GM19035 (cell line): Measurements from ENCODE around the gene PYCR2.
"Not testable (repeated sequence)": the region's sequence is repeated elsewhere in the genome, so short reads cannot be mapped to it uniquely, and the experiment has no call there.

ENCODE experiments used
- ATAC-seq: cut with Tn5 transposase; IDR thresholded peaks from one replicate; pipeline ENCODE4 v1.9.1; 2021; ENCODE audit not compliant: unreplicated experiment

Gene PYCR2

GRCh38 chr1:225892307-225892706, 31.7 kb downstream of the PYCR2 start:
- no peak for ATAC-seq

DNA sequence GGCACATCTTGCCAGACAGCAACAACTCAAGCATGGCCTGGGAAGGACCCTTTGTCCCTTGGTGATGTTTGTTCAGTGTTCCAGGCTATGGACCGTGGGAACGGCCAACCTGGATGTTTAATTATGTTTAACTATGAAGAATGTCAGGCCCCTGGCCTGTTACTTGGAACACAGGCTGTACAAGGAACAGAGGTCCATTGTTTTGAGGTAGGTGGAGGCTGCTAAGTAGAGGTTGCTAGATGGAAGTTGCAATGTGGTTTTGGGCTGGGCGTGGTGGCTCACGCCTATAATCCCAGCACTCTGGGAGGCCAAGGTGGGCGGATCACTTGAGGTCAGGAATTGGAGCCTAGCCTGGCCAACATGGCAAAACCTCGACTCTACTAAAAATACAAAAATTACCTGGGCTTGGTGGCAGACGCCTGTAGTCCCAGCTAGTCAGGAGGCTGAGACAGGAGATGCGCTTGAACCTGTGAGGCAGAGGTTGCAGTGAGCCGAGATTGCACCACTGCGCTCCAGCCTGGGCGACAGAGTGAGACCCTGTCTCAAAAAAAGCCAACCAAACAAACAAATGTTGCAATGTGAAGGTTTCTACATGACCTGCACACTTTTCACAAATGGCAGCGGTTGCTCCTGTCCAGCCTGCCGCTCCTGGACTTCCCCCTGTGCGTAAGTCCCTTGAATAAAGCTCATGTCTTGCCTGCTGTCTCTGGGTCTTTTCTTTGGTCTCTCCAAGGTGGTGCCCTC, 32.6 kb downstream of the PYCR2 start:
- ATAC-seq = no peak

DNA sequence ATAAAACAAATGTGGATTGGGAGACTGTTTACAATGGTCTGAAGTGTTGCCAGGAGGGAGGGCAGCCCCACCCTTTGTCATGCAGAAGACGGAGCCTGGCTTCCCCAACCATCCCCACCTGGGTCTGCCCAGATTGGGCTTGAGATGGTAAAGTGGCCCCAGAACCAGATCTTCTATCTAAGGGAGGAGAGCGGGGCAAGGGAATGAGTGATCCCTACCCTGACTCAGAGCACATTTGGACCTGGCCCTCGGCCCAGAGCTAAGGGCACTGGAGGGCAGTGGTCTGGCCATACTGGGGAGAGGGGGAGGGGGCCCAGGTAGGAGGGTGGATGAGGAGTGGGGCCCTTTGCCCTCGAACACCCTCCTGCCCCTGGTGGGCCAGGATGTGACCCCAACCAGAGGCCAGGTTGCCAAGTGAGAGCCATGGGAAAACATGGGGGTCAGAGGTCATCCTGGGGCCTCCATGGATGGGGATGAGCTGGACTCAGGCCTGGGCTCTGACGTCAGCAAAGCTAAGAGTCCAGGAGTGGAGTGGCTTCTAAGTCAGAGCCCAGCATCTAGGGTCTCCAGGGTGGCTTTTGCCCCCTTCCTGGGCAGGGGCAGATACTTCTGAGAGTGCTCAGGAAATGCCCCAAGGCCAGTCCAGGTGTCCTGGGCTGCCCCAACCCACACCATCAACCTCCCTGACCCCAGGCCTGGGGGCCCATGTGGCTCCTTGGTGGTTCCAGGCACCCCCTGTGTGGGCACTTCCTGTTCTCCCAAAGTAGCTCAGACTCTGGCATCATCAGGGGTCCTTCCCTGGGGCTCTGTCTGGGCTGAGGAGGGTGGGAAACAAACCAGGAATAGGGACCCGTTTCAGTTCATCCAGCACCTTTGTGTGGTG, 33.5 kb downstream of the PYCR2 start:
- no peak for ATAC-seq

DNA sequence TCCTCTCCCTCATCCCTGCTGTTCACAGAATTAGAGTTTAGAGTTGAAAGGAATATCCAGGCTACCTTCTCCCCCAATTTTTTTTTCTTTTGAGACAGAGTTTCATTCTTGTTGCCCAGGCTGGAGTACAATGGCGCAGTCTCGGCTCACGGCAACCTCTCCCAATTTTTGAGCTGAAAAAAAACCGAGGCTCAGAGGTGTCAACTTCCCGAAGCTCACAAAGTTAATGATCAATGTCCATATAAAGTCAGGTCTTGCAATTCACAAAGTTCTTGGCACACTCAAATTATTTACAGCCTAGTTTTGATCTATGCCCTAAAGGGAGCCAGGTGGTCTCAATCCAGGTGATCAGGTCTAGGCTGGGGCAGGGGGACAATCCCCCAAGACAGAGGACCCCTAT, 34.3 kb downstream of the PYCR2 start:
- no peak for ATAC-seq

DNA sequence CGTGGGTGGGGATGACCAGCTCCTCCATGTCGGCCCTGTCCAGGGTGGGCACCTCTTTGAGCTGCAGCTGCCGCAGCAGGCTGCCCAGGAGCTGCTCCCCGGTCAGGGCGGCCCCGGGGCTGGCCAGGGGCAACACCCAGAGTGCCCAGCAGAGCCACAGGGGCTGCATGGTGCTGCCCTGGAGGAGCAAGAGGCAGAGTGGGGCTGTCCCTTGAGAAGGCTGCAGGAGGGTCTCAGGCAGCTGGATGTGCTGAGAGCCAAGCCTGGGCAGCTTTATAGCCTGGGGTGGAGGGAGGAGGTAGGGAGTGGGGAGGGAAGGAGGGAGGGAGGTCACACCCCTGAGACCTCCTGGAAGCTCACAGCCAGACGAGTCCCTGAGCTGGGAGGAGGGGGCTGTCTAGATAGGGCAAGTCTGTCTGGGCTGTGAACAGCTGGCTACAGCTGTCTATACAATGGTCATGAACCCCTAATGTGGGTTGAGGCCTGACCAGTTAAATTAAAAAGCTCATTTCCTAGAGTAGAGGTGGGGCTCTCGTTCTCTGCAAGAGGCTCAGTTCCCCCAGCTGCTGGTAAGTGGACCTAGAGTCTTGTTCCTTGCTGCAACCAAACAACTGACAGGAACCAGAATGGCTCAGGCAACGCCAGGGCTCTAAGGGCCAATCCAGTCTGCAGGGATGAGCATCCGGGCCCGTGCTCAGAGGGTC, 35.0 kb downstream of the PYCR2 start, which contains the start of gene LEFTY1:
LEFTY1 (minus strand) TSS at position 249 of the 704 bp plus-strand sequence; CDS start at position 169, 80 bp downstream.
- ATAC-seq = no peak

DNA sequence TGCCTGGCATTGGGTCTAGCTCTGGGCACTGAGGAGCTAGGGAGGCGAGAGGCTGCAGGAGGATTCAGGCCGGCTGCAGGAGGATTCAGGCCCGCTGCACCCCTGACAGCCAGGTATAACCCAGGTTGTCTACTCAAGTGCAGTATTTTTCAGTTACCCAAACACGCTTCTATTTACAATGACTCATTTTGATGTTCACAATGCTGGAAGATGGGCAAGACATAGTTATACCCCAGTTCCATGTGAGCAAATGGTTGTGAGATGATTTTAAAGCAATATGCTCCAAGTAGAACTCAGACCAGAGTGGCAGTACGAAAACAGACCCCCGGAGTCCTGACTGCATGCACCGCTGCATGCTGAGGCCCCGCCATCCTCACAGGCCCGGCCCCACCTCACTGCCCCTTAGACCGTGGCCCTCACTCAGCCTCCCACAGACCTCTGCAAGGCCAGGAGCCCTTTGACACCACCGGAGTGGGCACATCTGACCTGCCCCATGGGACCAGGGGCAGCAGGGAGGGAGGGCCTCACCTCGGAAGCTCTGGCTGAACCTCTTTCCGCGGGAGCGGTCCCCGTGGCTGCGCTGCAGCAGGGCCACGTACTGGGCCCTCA, 35.7 kb downstream of the PYCR2 start:
- ATAC-seq = no peak

GRCh38 chr1:225887554-225888288, 36.3 kb downstream of the PYCR2 start:
- ATAC-seq = not testable (repeated sequence)

GRCh38 chr1:225887030-225887314, 37.1 kb downstream of the PYCR2 start:
- no peak for ATAC-seq

GRCh38 chr1:225886159-225887029, 37.7 kb downstream of the PYCR2 start:
- ATAC-seq = no peak

- ATAC-seq = no peak
These were observed 38.7 kb downstream of the PYCR2 start for GRCh38 chr1:225885336-225885735.

DNA sequence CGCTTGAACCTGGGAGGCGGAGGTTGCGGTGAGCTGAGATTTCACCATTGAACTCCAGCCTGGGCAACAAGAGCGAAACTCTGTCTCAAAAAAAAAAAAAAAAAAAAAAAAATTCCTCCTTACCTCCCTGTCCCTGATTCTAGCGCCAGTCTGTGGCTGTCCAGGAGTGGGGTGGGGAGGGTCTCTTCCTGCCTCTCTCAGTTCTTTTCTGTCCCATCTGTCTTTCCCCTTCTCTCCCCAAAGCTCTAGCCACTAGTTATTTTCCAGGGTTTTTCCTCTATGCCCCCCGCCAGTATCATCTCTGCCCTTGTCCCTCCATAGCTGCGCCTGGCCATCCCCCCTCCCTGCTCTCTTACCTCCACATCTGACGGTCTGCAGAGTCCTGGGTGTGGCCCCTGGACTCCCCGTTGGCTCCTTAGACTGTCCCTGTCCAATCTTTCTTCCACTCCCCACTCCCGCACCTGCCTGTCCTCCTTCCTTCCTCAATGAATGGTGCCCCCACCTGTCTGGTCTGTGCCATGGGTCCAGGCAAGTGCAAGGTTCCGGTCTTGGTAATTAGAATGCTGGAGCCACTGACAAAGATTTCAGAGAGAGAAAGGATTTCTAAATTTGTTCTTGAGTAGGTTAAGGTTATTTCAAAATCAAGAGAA, 40.3 kb downstream of the PYCR2 start:
- no peak for ATAC-seq

GRCh38 chr1:225882694-225883615, 41.1 kb downstream of the PYCR2 start:
- peak; percentile 48 for ATAC-seq

DNA sequence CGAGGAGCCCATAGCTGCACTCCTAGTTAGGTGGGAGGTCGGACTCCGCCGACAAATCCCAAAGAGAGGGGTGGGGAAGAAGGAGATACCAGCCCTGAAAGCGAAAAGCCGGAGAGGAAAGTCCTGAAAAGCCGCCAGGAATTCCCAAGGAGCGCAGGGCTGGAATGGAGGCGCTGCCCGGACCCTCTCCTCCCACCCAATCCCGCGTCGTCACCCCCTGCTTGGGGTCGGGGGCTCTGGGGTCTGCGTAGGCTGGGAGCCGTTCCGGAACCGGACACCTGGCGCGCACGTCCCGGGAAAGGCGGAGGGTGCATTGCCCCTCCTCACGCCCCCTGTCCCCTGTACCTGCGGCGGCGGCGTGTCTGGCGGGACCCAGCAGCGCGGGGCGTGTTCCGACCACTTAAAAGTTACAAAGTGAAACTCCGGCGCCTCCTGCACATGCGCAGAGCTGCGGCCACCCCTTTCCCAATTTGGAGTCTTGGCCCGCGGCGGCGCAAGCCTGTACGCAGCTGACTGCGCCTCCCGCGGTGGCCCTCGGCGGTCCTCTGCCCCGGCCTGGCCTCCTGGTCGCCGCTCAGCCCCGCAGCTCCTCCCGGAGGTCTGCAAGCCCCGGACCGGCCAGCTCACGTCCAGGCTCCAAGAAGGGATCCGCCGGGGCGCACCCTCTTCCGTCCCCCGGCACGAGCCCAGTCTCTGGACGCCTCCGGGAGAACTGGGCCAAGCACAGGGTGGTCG, 41.9 kb downstream of the PYCR2 start, which contains the start of gene TMEM63A:
TMEM63A (minus strand) TSS at position 422 of the 735 bp plus-strand sequence. CDS start 4,800 bp downstream, outside the sequence.
- ATAC-seq = peak; percentile 81

DNA sequence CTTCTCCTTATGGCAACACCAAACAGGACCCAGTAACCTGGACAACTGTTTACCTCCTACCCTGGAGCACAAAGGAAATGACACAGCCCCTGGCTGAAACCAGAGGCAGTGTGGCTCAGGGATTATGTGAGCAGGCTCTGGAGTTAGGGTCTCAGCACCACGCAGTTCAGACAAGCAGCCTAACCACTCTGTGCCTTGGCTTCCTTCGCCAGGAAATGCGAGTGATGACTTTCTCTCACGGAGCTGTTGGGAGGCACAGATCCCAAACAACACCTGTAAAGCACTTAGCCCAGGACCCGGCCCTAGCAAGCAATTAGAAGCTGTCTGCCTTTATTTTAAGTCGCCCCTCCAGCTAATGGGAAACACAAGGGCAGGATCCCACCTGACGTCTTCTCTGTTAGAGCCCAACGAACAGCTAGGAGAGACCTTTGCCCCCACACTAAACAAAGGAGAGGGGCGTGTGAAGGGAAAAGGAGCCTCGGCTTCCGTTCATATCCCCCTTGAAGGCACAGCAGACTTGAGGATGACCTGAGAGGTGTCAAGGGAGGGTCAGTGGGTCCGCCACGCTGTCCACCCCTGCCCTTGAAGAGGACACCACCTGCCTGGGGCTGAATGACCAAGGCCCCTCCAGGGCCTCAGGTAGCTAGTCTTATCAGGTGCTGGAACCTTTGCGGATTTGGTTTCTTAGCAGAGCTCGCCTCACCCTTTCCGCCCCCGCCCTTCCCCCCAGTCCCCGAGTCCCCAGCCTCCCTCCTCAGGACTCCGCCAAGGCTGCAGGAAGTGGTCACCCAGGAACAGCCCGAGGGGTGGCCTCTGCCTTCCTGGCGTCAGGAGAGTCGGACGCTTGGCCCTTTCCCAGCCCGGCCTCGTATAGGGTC, 42.7 kb downstream of the PYCR2 start:
- ATAC-seq = peak; percentile 8

DNA sequence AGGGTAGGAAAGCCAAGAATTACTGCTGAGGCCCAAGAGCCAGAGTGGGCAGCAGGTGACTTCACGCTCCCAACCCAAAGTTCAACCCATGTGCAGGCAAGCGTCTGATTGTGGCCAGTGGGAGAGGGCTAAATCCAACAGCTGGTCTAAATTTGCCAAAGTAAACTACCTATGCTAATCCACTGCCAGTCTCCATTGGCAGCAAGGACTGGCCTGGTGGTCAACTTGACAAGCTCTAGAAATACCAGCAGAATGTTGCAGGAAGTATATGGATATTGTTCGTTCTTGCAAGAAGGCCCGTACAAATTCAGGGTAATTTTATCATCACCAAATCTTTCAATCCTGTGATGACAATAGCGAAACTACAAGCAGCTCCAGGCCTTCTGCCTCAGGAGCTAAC, 43.4 kb downstream of the PYCR2 start:
- no peak for ATAC-seq

DNA sequence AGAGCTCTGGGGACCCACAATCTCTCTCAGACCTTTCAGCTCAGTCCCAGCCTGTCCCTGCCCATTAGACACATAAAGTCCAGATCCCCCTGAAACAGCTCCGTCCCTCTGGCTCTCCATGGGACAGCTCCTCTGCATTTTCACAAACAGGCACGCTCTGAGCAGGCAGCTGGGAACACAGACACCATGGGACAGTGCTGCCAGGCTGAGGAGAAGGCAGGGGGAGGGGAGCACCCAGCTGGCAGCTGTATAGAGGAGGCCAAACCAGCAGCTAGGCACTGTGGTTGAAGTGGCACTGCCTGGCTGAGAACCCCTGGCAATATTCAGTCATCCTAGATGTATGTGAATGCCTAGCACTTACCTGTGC, 43.8 kb downstream of the PYCR2 start:
- ATAC-seq = no peak
